Endodermal cell (in vitro differentiated cells): ENCODE measurements around the gene DICER1. TPM values are rescaled to one million over a fixed set of nuclear protein-coding genes. Genes with fewer than 3 reads are reported as not detected.

Source experiments
- DNase-seq: peaks from one replicate; pipeline ENCODE4 v3.0.0-alpha.2; 2017
- H3K27ac ChIP-seq: 2 replicates; pipeline ENCODE4 v1.5.1; 2013; ENCODE audit warnings: mild to moderate bottlenecking, low read depth, low read length, moderate library complexity
- H3K27me3 ChIP-seq: 2 replicates; pipeline ENCODE4 v1.6.1; 2013; ENCODE audit warnings: mild to moderate bottlenecking, low read length, moderate library complexity; ENCODE audit not compliant: insufficient read depth, control insufficient read depth, poor library complexity, severe bottlenecking
- H3K36me3 ChIP-seq: 2 replicates; pipeline ENCODE4 v1.7.0; 2013; ENCODE audit warnings: mild to moderate bottlenecking, low read length, moderate library complexity; ENCODE audit not compliant: control insufficient read depth, insufficient read depth
- H3K4me1 ChIP-seq: one replicate; pipeline ENCODE4 v1.7.0; 2013; ENCODE audit warnings: low read length; ENCODE audit not compliant: control insufficient read depth, insufficient read depth
- H3K4me3 ChIP-seq: 2 replicates; pipeline ENCODE4 v1.5.1; 2013; ENCODE audit warnings: mild to moderate bottlenecking, low read length, moderate library complexity
- H3K9ac ChIP-seq: 2 replicates; pipeline ENCODE4 v1.6.1; 2013; ENCODE audit warnings: mild to moderate bottlenecking, low read length, moderate library complexity; ENCODE audit not compliant: poor library complexity, severe bottlenecking; ENCODE audit errors: extremely low read depth
- H3K9me3 ChIP-seq: 2 replicates; pipeline ENCODE4 v1.6.1; 2013; ENCODE audit warnings: mild to moderate bottlenecking, low read length, moderate library complexity; ENCODE audit not compliant: control insufficient read depth
- H3K27ac Mint-ChIP-seq: 2 replicates; pipeline ENCODE4 v1.8.0; 2020; ENCODE audit warnings: mixed read lengths
- H3K27me3 Mint-ChIP-seq: 2 replicates; pipeline ENCODE4 v1.8.0; 2021; ENCODE audit warnings: mild to moderate bottlenecking, mixed read lengths; ENCODE audit not compliant: insufficient read depth
- H3K36me3 Mint-ChIP-seq: 2 replicates; pipeline ENCODE4 v1.8.0; 2020; ENCODE audit warnings: low read depth, mixed read lengths
- H3K4me1 Mint-ChIP-seq: 2 replicates; pipeline ENCODE4 v1.8.0; 2020; ENCODE audit warnings: mixed read lengths
- H3K4me3 Mint-ChIP-seq: 2 replicates; pipeline ENCODE4 v1.8.0; 2020; ENCODE audit warnings: mild to moderate bottlenecking, moderate library complexity, mixed read lengths
- H3K9me3 Mint-ChIP-seq: 2 replicates; pipeline ENCODE4 v1.8.0; 2020; ENCODE audit warnings: mild to moderate bottlenecking, mixed read lengths
- CTCF ChIP-seq: fragments of 200-600 bp; sonication (generic); conservative IDR thresholded peaks from 2 replicates; pipeline ENCODE4 v1.5.0; 2021; ENCODE audit warnings: antibody characterized with exemption, mild to moderate bottlenecking
- WGBS, 2 experiments: methylation state at CpG; one replicate each; pipeline versions ENCODE4 v1.1.5 to v1.1.7; 2013; ENCODE audit warnings: missing lambda C conversion rate in 2 of 2, mixed read lengths in 1 of 2; ENCODE audit not compliant: insufficient coverage in 1 of 2, insufficient read length in 1 of 2; 5-methylcytosine and 5-hydroxymethylcytosine counted together
- total RNA-seq, 2 donors: library from RNA; stranded (reverse); fragmentation: NEBNext Ultra II Directional in 1 of 2; extraction: Animal tissue kit (Norgen Biotek cat#: 25700) in 1 of 2; gene quantifications; 2 replicates in 1 of 2; 3 replicates in 1 of 2; pipeline ENCODE4 v1.2.1, GENCODE V29; 2021

Gene DICER1
- total RNA-seq, 2 donors from 2014 or later: 66.1 to 69.2 TPM

- Histone ChIP-seq H3K36me3 (no peaks in the 10 kb centered on the region), H3K27me3 (no peaks in the 10 kb centered on the region), H3K9ac (no peak overlapping the region), H3K27ac (no peak overlapping the region), H3K4me1 (no peaks in the 10 kb centered on the region), H3K4me3 (no peak overlapping the region), H3K9me3 (no peaks in the 10 kb centered on the region)
- Mint-ChIP-seq H3K9me3 (no peaks in the 10 kb centered on the region), H3K36me3 (no peaks in the 10 kb centered on the region), H3K27me3 (no peaks in the 10 kb centered on the region), H3K4me3 (no peak overlapping the region), H3K27ac (no peak overlapping the region), H3K4me1 (peaks cover 12% of the 10 kb centered on the region)
- WGBS, 2 experiments: 81 to 87% methylated on average over 7 to 8 of the region's 8 CpGs
- no peak for DNase-seq
- no peak for TF ChIP-seq CTCF
Observed at GRCh38 chr14:95057147-95057546, 100.2 kb downstream of the DICER1 start.

- no peaks in the 10 kb centered on the region for H3K9me3 Mint-ChIP-seq
- TF ChIP-seq CTCF: no peak
- H3K36me3 Mint-ChIP-seq: no peaks in the 10 kb centered on the region
- H3K27ac ChIP-seq: no peak overlapping the region
- DNase-seq: no peak
- H3K36me3 ChIP-seq: no peaks in the 10 kb centered on the region
- H3K27me3 ChIP-seq: no peaks in the 10 kb centered on the region
- no peak overlapping the region for H3K27ac Mint-ChIP-seq
- H3K4me1 Mint-ChIP-seq: peaks cover 16% of the 10 kb centered on the region
- H3K9me3 ChIP-seq: no peaks in the 10 kb centered on the region
- no peaks in the 10 kb centered on the region for H3K27me3 Mint-ChIP-seq
- no peaks in the 10 kb centered on the region for H3K4me1 ChIP-seq
- WGBS, 2 experiments: 89 to 100% methylated on average over 6 to 10 of the region's 10 CpGs
- no peak overlapping the region for H3K4me3 Mint-ChIP-seq
- H3K4me3 ChIP-seq: no peak overlapping the region
- no peak overlapping the region for H3K9ac ChIP-seq
Observed at GRCh38 chr14:95056476-95056875, 100.9 kb downstream of the DICER1 start.

GRCh38 chr14:95055318-95055717 is 102.0 kb downstream of the DICER1 start:
- Mint-ChIP-seq H3K4me1 (peaks cover 16% of the 10 kb centered on the region), H3K9me3 (no peaks in the 10 kb centered on the region), H3K4me3 (no peak overlapping the region), H3K27me3 (peaks cover 2% of the 10 kb centered on the region), H3K36me3 (no peaks in the 10 kb centered on the region), H3K27ac (no peak overlapping the region)
- 93 to 94% methylated on average over 7 of the region's 7 CpGs for WGBS, 2 experiments
- no peaks in the 10 kb centered on the region for H3K27me3 ChIP-seq
- TF ChIP-seq CTCF: no peak
- no peak overlapping the region for H3K9ac ChIP-seq
- H3K36me3 ChIP-seq: no peaks in the 10 kb centered on the region
- no peak overlapping the region for H3K27ac ChIP-seq
- DNase-seq: peak; percentile 28
- H3K9me3 ChIP-seq: no peaks in the 10 kb centered on the region
- no peak overlapping the region for H3K4me3 ChIP-seq
- H3K4me1 ChIP-seq: no peaks in the 10 kb centered on the region
